HG02588 (cell line): ENCODE results near the gene TRAPPC1.
"Not testable (repeated sequence)": the region's sequence is repeated elsewhere in the genome, so short reads cannot be mapped to it uniquely, and the experiment has no call there.

Experiments
- ATAC-seq: cut with Tn5 transposase; IDR thresholded peaks from one replicate; pipeline ENCODE4 v1.9.1; 2021; ENCODE audit warnings: mild to moderate bottlenecking, moderate library complexity; ENCODE audit not compliant: unreplicated experiment

Gene TRAPPC1

GRCh38 chr17:7931709-7932482, at the start of gene TRAPPC1, which contains the start of gene CNTROB:
TSS of gene TRAPPC1 (minus strand) at chr17:7931946. CDS start at chr17:7931829, 117 bp downstream.
TSS of gene CNTROB (plus strand) at chr17:7932206. CDS start at chr17:7933080, 874 bp downstream.
- ATAC-seq, result peak; percentile 89

DNA sequence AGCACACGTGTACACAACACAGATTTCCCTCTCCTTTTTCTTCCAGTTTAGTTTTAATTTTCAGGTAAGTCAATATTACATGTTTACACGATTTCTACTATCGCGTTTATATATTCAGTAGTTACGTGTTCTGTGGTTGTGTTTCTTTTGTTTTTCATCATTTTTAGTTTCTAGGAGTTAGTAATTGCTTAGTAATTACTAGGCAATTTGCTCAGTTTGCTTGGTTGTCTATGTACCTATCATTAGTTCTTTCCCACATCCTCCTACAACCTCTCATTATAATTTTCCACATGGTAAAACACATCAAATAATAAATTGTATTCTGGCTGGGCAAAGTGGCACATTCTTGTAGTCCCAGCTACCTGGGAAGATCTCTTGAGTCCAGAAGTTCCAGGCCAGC, 46.1 kb upstream of the TRAPPC1 start:
- no peak for ATAC-seq

- ATAC-seq, result no peak
These were observed 45.3 kb upstream of the TRAPPC1 start for GRCh38 chr17:7977039-7977438.

- ATAC-seq, result no peak
These were observed 42.9 kb upstream of the TRAPPC1 start for GRCh38 chr17:7974638-7975131.

DNA sequence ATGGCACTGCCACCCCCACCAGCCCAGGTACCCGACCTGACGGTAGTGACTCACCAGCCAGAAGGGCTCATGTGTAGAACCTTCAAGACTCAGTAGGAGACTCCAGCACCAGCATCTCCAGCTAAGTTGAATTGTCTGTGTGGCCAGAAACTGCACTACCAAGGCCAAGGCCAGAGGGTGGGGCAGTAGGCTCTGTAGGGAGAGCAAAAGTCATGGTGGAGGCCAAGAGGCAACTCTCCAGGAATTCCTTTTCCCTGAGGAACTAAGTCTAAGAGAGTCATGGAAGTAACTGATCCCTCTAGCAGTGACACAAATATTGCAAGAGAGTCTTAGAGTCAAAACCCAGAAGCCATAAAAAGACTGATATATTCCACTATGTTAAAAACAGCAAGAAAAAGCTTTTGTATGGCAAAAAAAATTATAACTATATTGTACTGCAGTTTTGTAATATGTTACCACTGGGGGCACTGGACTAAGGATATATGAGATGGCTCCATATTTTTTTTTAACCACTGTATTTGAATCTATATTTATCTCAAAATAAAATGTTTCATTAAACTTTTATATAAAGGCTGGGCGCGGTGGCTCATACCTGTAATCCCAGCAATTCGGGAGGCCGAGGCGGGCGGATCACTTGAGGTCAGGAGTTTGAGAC, 40.5 kb upstream of the TRAPPC1 start:
- no peak for ATAC-seq

DNA sequence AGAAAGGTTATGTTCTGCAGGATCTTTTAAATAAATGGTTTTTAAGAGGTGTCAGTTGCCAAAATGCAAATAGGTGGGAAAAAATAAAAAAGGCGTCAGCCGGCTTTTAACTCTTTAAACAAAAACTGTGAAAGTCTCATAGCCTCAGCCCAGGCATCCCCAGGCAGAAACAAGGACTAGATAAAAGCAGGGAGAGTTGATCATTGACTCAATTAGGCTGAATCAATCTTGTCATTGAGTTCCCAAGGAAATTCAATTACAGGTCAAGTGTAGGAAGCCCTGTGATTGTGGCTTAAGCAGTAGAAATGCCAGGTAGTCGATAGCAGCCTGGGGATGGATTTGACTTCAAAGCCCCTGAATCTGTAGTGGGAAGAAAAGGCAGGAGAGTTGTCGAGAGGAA, 39.9 kb upstream of the TRAPPC1 start:
- ATAC-seq, result no peak

DNA sequence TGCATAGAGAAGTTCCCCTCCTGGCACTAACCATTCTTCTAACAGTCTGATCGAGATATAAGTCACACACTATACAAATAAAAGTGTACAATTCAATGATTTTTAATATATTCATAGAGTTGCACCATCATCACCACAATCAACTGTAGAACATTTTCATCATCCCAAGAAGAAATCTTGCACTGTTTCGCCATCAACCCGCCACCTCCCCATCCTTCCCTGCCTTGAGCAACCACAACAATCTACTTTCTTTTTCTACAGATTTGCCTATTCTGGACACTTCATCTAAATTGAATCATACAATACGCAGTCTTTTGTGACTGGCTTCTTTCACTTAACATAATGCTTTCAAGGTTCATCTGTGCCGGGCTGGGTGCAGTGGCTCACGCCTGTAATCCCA, 37.7 kb upstream of the TRAPPC1 start:
- no peak for ATAC-seq

- ATAC-seq, result no peak
These were observed 36.0 kb upstream of the TRAPPC1 start for GRCh38 chr17:7967751-7968150.

GRCh38 chr17:7961421-7961820, 29.7 kb upstream of the TRAPPC1 start:
- no peak for ATAC-seq

GRCh38 chr17:7959503-7960253, 27.9 kb upstream of the TRAPPC1 start:
- ATAC-seq, result no peak

DNA sequence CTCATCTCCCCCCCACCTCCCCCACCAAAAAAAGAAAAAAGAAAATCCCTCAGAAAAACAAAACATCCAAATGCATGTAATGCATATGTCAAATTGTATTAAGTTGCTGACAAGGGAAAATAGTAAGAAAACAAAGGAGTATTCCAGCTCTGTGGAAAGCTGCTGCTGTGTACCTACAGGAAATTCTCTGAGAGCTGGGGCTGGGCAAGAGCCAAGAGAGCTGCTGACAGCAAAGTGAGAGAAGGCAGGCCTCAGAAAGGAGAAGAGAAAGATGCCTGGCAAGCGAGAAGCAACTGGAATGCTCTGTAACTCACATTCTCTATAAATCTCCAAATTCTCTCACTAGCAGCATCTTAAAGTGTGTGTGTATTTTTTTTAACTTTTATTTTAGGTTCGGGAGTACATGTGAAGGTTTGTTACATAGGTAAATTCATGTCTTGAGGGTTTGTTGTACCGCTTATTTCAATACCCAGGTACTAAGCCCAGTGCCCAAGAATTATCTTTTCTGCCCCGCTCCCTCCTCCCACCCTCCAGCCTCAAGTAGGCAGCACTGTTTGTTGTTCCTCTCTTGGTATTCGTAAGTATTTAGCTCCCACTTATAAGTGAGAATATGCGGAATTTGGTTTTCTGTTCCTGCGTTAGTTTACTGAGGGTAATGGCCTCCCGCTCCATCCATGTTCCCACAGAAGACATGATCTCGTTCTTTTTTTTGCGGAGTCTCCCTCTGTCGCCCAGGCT, 24.7 kb upstream of the TRAPPC1 start:
- ATAC-seq, result no peak

- ATAC-seq, result no peak
These were observed 23.9 kb upstream of the TRAPPC1 start for GRCh38 chr17:7955414-7956227.

DNA sequence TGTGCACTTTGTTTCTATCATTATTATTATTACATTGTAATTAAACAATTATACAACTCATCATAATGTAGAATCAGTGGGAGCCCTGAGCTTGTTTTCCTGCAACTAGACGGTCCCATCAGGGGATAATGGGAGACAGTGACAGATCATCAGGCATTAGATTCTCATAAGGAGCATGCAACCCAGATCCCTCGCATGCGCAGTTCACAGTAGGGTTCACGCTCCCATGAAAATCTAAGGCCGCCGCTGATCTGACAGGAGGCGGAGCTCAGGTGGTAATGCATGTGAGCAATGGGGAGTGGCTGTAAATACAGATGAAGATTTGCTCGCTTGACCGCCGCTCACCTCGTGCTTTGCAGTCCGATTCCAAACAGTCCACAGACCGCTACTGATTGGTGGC, 21.5 kb upstream of the TRAPPC1 start:
- not testable (repeated sequence) for ATAC-seq

- peak; percentile 51 for ATAC-seq
These were observed 19.5 kb upstream of the TRAPPC1 start for GRCh38 chr17:7951143-7951792.

GRCh38 chr17:7950578-7950977, 18.8 kb upstream of the TRAPPC1 start:
- no peak for ATAC-seq

DNA sequence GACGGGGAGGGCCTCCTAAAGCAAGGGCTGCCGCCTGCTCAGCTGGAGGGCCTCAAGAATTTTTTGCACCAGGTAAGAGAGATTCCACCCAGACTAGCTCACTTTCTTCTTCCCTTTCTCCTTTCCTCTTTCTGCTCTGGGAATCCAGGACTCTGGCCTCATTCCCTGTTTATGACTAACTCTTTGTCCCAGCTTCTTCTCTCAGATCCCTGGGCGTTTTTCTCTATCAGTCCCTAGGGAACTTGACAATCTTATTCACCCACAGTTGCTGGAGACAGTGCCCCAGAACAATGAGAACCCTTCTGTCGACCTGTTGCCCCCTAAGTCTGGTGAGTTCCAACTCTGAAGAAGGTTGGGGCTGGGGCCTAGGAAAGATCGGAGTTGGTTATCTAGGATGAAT, 15.9 kb upstream of the TRAPPC1 start:
- ATAC-seq, result no peak

DNA sequence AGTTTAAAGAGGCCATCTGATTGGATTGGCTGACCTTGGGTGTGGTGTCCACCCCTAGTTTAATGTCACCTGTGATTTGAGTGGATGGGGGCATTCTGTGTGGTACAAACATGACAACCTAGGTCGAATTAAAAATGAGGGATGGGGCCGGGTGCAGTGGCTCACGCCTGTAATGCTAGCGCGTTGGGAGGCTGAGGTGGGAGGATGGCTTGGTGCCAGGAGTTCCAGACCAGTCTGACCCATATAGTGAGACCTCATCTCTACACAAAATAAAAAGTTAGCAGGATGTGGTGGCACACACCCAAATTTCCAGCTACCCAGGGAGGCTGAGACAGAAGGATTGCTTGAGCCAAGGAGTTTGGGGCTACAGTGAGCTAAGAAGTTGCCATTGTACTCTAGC, 14.7 kb upstream of the TRAPPC1 start:
- ATAC-seq, result no peak

DNA sequence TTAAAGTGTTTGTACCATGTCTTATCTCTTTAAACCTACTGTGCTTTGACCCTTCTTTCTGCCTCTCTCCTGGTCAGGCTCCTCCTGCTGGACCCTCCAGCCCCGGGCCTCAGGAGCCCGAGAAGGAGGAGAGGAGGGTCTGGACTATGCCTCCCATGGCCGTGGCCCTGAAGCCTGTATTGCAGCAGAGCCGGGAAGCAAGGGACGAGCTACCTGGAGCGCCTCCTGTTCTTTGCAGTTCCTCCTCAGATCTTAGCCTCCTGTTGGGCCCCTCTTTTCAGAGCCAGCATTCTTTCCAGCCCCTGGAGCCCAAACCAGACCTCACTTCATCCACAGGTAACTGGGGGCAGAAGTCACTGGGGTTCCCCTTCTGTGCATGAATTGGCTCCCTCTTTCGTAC, 13.9 kb upstream of the TRAPPC1 start:
- ATAC-seq, result no peak

DNA sequence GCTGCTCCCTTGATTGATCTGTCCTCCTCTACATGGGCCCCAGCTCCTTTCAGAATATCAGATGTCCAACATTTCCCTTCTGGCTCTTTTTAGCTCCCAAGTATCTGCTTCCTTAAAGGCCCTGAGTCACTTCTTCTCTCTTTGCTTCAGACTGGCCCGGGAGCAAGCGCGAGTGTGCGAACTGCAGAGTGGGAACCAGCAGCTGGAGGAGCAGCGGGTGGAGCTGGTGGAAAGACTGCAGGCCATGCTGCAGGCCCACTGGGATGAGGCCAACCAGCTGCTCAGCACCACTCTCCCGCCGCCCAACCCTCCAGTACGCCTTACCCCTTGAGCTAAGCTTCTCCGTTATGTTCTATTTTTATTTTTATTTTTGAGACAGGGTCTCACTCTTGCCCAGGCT, 12.6 kb upstream of the TRAPPC1 start:
- no peak for ATAC-seq
